Measurements from ENCODE around the gene UQCRC1. TPM values are rescaled to one million over a fixed set of nuclear protein-coding genes. Genes with fewer than 3 reads are reported as not detected.

The UQCRC1 gene
- total RNA-seq, 3 donors from 2014 or later: 163 to 230 (median 180) TPM

DNA sequence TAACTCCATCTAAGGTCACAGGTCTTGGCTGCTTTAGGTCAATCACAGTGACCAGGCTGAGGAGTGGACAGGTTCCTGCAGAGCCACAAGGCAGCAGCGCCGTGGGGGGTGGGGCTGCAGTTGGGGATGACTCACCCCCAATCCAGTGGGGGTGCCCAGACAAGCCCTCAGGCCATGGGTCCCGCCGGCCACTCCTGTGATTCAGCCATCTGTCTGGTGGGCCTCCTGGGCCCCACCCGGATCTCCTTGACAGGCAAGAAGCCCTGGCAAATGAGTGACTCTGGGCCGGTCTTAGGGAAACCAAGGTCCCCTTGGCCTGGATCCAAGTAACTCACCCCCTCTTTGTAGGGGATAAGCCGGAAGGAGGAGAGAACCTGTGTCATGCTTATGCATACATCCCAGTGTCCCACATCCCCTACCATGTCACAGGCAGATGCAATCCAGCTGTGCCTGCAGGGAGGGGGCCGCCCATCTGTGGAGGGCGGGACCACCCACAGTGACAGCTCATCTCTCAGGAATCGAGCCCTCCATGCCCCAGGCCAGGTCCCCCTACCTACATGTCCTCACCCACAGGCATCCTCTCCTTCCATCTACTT lies 13.8 kb downstream of the UQCRC1 start:
- Histone ChIP-seq H3K4me1 (peaks cover 14 to 15% of the 10 kb centered on the region in 2 donors), H3K4me3 (peak overlapping the region in 2 of 3 donors; percentile 56 to 74), H3K36me3 (peaks cover 3% of the 10 kb centered on the region), H3K9me3 (no peaks in the 10 kb centered on the region), H3K27ac (peak overlapping the region; percentile 91 to 94), H3K27me3 (peaks cover 0 to 2% of the 10 kb centered on the region in 2 donors)
- peak; percentile 43 to 63 for DNase-seq (ENCODE audit: low spot score in 2 of 2)
- intact Hi-C loops (cut with DNase I; ENCODE audit: low total_unique reads): no loop called here
- TF ChIP-seq POLR2AphosphoS5 (IDR thresholded peaks at IDR 0.05) (no peak), POLR2A (IDR thresholded peaks at IDR 0.05) (no peak)
- TF ChIP-seq, protein P1, sequence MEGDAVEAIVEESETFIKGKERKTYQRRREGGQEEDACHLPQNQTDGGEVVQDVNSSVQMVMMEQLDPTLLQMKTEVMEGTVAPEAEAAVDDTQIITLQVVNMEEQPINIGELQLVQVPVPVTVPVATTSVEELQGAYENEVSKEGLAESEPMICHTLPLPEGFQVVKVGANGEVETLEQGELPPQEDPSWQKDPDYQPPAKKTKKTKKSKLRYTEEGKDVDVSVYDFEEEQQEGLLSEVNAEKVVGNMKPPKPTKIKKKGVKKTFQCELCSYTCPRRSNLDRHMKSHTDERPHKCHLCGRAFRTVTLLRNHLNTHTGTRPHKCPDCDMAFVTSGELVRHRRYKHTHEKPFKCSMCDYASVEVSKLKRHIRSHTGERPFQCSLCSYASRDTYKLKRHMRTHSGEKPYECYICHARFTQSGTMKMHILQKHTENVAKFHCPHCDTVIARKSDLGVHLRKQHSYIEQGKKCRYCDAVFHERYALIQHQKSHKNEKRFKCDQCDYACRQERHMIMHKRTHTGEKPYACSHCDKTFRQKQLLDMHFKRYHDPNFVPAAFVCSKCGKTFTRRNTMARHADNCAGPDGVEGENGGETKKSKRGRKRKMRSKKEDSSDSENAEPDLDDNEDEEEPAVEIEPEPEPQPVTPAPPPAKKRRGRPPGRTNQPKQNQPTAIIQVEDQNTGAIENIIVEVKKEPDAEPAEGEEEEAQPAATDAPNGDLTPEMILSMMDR (IDR thresholded peaks at IDR 0.05): no peak

DNA sequence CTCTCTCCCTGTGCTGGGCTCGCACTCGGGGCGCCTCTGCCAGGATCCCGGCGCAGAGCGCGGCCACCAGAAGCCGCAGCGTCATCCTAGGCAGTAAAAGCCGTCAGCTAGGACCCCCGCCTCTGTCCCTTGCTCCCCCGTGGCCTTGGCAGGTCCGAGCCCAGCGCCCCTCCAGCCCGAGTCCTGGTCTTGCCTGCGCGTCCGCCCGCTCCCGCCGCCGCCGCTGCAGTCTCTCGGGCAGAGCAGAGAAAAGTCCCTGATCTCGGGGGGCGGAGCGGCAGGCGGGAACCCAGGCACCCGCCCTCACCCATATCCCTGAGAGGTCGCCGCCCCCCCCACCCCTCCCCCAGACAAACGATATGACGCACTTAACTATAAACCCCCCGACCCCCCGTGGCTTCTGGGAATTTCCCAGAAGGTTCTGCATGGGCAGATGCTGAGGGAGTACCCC lies 14.3 kb downstream of the UQCRC1 start, which contains the start of gene COL7A1:
COL7A1 (minus strand) TSS at position 255 of the 451 bp plus-strand sequence; CDS start at position 85, 170 bp downstream.
- Histone ChIP-seq H3K27me3 (peaks cover 0 to 2% of the 10 kb centered on the region in 2 donors), H3K27ac (peak within 1 kb of the TSS; percentile 91 to 94), H3K36me3 (no peaks in the 10 kb centered on the region), H3K9me3 (no peaks in the 10 kb centered on the region), H3K4me3 (peak within 1 kb of the TSS; percentile 33 to 74 (median 56)), H3K4me1 (peaks cover 9 to 15% of the 10 kb centered on the region in 2 donors)
- intact Hi-C loops (cut with DNase I; ENCODE audit: low total_unique reads): no loop called here
- no peak for DNase-seq (ENCODE audit: low spot score in 2 of 2)
- no peak for TF ChIP-seq POLR2AphosphoS5 (IDR thresholded peaks at IDR 0.05)

DNA sequence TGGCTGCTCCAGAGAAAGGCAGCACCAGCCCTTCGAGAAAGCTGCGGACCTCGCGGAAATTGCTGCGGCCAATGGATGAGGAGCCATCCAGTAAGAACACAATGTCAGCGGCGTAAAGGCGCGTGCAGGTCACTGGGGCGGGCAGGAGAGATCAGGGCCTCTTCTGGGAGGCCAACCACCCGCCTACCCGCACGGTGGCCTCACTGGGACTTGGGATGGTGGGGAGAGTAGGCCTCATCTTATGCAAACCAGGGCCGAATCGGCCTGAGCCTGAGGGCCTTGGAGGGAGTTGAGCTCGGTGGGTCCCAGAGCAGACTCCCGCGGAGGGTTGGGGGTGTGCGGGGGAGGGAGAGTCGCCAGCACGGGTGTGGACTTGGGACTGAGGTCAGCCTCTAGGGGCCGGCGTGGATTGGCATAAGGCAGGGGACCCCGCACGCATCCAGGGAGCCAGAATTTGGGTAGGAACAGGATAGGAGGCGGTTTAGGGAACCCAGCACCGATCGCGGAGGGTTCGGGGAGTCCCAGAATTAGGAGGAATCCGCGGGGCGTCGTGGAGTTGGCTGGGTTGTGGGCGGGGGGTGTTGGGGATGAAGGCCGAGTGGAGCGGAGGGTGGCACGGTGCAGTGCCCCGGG lies 14.9 kb downstream of the UQCRC1 start:
- TF ChIP-seq POLR2A (IDR thresholded peaks at IDR 0.05): no peak
- TF ChIP-seq, protein P1 (IDR thresholded peaks at IDR 0.05): no peak
- no peak for TF ChIP-seq POLR2AphosphoS5 (IDR thresholded peaks at IDR 0.05)
- Histone ChIP-seq H3K27me3 (peaks cover 0 to 2% of the 10 kb centered on the region in 2 donors), H3K27ac (peak overlapping the region; percentile 91 to 94), H3K36me3 (no peaks in the 10 kb centered on the region), H3K4me3 (peak overlapping the region; percentile 33 to 74 (median 56)), H3K9me3 (no peaks in the 10 kb centered on the region), H3K4me1 (peaks cover 3 to 15% of the 10 kb centered on the region in 2 donors)
- intact Hi-C loops (cut with DNase I; ENCODE audit: low total_unique reads): no loop called here
- no peak for DNase-seq (ENCODE audit: low spot score in 2 of 2)

DNA sequence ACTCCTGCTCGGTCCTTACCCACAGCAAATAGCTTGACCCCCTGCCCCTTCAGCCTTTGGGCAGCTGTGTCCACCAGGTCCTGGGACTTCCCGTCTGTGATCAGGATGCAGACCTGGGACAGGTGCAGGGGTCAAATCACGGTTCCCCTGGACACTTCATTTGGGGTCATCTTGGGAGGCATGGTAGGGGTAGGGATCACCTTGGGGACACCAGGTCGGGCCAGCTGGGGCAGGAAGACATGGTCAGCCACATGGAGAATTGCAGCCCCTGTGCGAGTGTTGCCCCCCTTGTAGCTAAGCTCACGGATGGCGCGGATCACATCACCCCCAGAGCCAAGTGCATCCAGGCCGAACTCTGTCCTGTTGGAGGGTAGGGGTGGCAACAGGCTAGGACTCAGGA lies 16.1 kb downstream of the UQCRC1 start:
- no peak overlapping the region for H3K27ac ChIP-seq
- DNase-seq (ENCODE audit: low spot score in 2 of 2): no peak
- TF ChIP-seq, protein P1 (IDR thresholded peaks at IDR 0.05): no peak
- TF ChIP-seq POLR2AphosphoS5 (IDR thresholded peaks at IDR 0.05): no peak
- no peak for TF ChIP-seq POLR2A (IDR thresholded peaks at IDR 0.05)
- H3K9me3 ChIP-seq: no peaks in the 10 kb centered on the region
- H3K4me3 ChIP-seq: no peak overlapping the region
- H3K27me3 ChIP-seq: peaks cover 0 to 2% of the 10 kb centered on the region in 2 donors
- H3K4me1 ChIP-seq: peaks cover 0 to 7% of the 10 kb centered on the region in 2 donors
- H3K36me3 ChIP-seq: no peaks in the 10 kb centered on the region
- intact Hi-C loops (cut with DNase I; ENCODE audit: low total_unique reads): no loop called here

DNA sequence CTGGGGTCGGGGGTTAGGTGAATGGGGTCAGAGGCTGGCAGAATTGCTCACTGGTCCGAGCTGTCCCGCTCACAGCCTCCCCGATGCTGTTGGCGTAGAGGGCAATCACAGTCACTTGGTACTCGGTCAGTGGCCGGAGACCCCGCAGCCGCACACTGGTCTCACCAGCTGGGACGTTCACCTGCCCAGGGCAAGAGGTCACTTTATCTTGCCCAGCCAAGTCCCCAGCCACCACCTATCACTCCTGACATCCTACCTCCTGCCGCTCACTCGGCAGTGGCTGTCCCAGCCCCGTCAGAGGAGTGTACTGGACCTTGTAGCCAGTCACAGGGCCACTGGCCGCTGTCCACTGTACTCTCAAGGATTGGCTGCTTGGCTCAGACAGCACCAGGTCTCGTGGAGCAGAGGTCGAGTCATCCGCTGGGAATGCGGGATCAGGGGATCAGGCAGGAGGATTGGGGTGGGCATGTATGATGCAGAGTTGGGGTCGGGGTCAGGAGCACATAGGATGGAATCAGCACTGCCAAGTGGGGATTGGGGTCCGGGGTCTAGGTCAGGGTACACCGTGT lies 16.8 kb downstream of the UQCRC1 start:
- no peak overlapping the region for H3K27ac ChIP-seq
- no peaks in the 10 kb centered on the region for H3K36me3 ChIP-seq
- TF ChIP-seq, protein P1 (IDR thresholded peaks at IDR 0.05): no peak
- no peak overlapping the region for H3K4me3 ChIP-seq
- peaks cover 0 to 6% of the 10 kb centered on the region in 2 donors for H3K4me1 ChIP-seq
- H3K9me3 ChIP-seq: no peaks in the 10 kb centered on the region
- DNase-seq (ENCODE audit: low spot score in 2 of 2): no peak
- peaks cover 0 to 2% of the 10 kb centered on the region in 2 donors for H3K27me3 ChIP-seq
- intact Hi-C loops (cut with DNase I; ENCODE audit: low total_unique reads): loop anchor here (1.0 kb wide), 1 partner anchor 15 kb away; no protein-coding TSS in a partner anchor

All from breast epithelium (tissue), 4 donors.